ENCODE measurements around the gene SLC16A3. TPM values are rescaled to one million over a fixed set of nuclear protein-coding genes. Genes with fewer than 3 reads are reported as not detected.

The SLC16A3 gene
- polyA plus RNA-seq, 1 experiment, result 338 TPM

DNA sequence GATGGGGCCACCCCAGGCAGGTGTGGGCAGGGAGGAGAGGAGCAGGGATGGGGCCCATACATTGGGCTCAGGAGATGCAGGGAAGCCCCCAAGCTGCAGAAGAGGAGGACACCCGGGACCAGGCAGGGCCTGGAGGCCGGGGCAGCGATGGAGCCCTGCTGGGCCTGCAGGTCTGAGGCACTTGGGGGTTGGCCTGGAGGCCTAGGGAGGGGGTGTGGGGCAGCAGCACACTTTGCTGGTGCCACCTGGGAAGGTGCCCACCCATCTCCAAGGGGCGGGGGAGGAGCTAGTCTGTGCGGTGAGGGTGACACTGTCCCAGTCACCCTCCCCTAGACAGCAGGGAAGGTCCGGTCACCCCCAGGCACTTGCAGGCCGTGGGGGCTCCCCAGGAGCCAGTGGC lies 9.8 kb upstream of the SLC16A3 start:
- ChIA-PET CTCF (interaction anchor here (1.4 to 2.1 kb wide), 3 partner anchors 11 to 17 kb away, joined by 4 to 6 read pairs (median 5); no protein-coding TSS in a partner anchor), POLR2A (no interaction called here)
- Histone ChIP-seq H3K27me3 (ENCODE audit: control insufficient read depth, insufficient read depth, low read length) (no peaks in the 10 kb centered on the region), H3K36me3 (ENCODE audit: control insufficient read depth, insufficient read depth, low read length) (no peaks in the 10 kb centered on the region), H3K4me3 (ENCODE audit: low read depth, low read length) (no peak overlapping the region)
- TF ChIP-seq, protein P1, sequence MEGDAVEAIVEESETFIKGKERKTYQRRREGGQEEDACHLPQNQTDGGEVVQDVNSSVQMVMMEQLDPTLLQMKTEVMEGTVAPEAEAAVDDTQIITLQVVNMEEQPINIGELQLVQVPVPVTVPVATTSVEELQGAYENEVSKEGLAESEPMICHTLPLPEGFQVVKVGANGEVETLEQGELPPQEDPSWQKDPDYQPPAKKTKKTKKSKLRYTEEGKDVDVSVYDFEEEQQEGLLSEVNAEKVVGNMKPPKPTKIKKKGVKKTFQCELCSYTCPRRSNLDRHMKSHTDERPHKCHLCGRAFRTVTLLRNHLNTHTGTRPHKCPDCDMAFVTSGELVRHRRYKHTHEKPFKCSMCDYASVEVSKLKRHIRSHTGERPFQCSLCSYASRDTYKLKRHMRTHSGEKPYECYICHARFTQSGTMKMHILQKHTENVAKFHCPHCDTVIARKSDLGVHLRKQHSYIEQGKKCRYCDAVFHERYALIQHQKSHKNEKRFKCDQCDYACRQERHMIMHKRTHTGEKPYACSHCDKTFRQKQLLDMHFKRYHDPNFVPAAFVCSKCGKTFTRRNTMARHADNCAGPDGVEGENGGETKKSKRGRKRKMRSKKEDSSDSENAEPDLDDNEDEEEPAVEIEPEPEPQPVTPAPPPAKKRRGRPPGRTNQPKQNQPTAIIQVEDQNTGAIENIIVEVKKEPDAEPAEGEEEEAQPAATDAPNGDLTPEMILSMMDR (IDR thresholded peaks at IDR 0.05; ENCODE audit: insufficient read depth, low read depth, low read length), result no peak
- no peak for DNase-seq (ENCODE audit: low read depth)

DNA sequence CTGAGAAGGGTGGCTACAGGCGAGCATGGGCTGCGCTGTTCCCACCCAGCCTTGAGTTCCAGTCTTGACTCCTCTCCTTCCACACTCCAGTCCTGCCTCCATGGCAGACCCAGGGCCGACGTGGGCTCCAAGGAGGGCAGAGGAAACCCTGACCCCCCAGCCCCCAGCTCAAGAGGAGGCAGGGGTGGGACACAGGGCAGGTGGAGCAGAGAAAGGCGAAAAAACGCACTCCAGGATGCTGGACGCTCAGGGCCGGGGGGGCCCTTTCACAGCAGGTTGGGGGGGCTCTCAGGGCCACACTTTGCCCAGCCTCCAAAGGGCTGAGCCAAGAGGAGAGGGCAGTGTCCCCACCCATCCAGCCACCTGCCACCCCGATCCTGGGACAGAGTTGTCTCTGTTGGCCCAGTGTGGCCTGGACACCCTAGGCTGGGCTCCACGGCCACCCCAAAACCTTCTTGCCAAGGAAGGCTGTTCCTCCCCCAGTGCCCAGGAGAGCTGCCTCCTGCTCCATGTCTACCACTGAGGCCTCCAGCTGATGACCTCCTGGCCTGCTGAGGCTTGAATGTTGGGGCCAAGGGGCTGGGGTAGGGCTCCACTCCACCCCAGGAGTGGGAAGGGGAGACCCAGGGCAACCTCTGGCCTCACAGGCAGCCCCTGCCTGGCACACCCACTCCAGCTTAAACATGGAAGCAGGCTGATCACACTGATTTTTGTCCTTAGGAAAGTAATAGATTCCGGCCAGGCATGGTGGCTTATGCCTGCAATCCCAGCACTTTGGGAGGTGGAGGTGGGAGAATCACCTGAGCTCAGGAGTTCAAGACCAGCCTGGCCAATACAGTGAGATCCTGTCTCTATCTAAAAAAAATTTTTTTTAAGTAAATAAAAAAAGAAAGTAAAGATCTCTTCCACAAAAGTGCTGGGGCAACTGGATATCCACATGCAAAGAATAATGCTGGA lies 8.8 kb upstream of the SLC16A3 start:
- CTCF ChIA-PET, result interaction anchor here (0.6 to 2.1 kb wide), 3 partner anchors 10 to 182 kb away, joined by 3 to 6 read pairs (median 4); partner anchors contain the start of gene DCXR
- DNase-seq (ENCODE audit: low read depth), result no peak
- no peaks in the 10 kb centered on the region for H3K27me3 ChIP-seq (ENCODE audit: control insufficient read depth, insufficient read depth, low read length)
- POLR2A ChIA-PET, result no interaction called here
- TF ChIP-seq, protein P1 (IDR thresholded peaks at IDR 0.05; ENCODE audit: insufficient read depth, low read depth, low read length), result no peak
- no peak overlapping the region for H3K4me3 ChIP-seq (ENCODE audit: low read depth, low read length)
- no peaks in the 10 kb centered on the region for H3K36me3 ChIP-seq (ENCODE audit: control insufficient read depth, insufficient read depth, low read length)

DNA sequence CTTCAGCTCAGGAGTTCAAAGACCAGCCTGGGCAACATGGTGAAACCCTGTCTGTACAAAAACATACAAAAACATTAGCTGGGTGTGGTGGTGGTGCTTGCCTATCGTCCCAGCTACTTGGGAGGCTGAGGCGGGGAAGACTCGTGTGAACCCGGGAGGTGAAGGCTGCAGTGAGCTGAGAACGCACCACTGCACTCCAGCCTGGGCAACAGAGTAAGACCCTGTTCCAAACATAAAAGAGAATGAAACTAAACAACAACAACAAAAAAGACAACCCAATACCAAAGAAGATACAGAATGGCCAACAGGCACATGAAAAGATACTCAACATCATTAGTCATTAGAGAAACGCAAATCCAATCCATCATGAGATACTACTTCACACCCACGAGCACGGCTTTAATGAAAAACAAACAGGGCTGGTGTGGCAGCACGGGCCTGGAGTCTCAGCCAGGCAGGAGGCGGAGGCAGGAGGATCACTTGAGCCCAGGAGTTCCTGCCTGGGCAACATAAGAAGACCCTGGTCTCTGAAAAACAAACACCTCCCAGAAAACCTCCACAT lies 7.4 kb upstream of the SLC16A3 start:
- POLR2A ChIA-PET, result no interaction called here
- no peak for DNase-seq (ENCODE audit: low read depth)
- CTCF ChIA-PET, result interaction anchor here (1.1 to 2.1 kb wide), 2 partner anchors 15 kb away, joined by 3 to 6 read pairs; no protein-coding TSS in a partner anchor
- no peak overlapping the region for H3K4me3 ChIP-seq (ENCODE audit: low read depth, low read length)
- no peaks in the 10 kb centered on the region for H3K27me3 ChIP-seq (ENCODE audit: control insufficient read depth, insufficient read depth, low read length)
- TF ChIP-seq, protein P1 (IDR thresholded peaks at IDR 0.05; ENCODE audit: insufficient read depth, low read depth, low read length), result no peak
- H3K36me3 ChIP-seq (ENCODE audit: control insufficient read depth, insufficient read depth, low read length), result no peaks in the 10 kb centered on the region

DNA sequence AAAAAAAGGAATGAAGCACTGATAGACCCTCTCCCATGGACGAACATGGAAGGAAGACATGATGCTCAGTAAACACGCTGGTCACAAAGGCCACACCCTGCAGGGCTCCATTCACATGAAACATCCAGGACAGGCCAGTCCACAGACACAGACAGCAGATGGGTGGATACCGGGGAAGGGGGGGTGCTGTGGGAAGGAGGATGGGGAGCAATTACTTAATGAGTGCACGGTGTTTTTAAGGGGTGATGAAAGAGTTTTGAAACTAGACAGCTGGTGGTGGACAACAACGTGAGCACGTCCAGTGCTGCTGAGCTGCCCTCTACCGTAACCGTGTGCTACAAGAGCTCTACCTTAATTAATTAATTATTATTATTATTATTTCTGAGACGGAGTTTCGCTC lies 6.0 kb upstream of the SLC16A3 start:
- CTCF ChIA-PET, result interaction anchor here (1.2 kb wide), 1 partner anchor 17 kb away, joined by 3 read pairs; no protein-coding TSS in a partner anchor
- POLR2A ChIA-PET, result no interaction called here
- no peak for DNase-seq (ENCODE audit: low read depth)

More for the DNA sequence above, 6.0 kb upstream of the SLC16A3 start:
- Histone ChIP-seq H3K4me3 (ENCODE audit: low read depth, low read length) (no peak overlapping the region), H3K36me3 (ENCODE audit: control insufficient read depth, insufficient read depth, low read length) (no peaks in the 10 kb centered on the region), H3K27me3 (ENCODE audit: control insufficient read depth, insufficient read depth, low read length) (no peaks in the 10 kb centered on the region)
- TF ChIP-seq, protein P1 (IDR thresholded peaks at IDR 0.05; ENCODE audit: insufficient read depth, low read depth, low read length), result no peak
